GM19023 (cell line): ENCODE results near the gene ZCRB1.
"Not testable (repeated sequence)": the region's sequence is repeated elsewhere in the genome, so short reads cannot be mapped to it uniquely, and the experiment has no call there.

Source experiments
- ATAC-seq: cut with Tn5 transposase; IDR thresholded peaks from one replicate; pipeline ENCODE4 v1.9.1; 2021; ENCODE audit warnings: mild to moderate bottlenecking, moderate library complexity; ENCODE audit not compliant: unreplicated experiment

ZCRB1 gene, protein sequence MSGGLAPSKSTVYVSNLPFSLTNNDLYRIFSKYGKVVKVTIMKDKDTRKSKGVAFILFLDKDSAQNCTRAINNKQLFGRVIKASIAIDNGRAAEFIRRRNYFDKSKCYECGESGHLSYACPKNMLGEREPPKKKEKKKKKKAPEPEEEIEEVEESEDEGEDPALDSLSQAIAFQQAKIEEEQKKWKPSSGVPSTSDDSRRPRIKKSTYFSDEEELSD

GRCh38 chr12:42325653-42326474 lies at the start of gene ZCRB1, which contains the start of gene PPHLN1:
Gene ZCRB1, minus strand, starts transcription at chr12:42326094. Its CDS starts 1,992 bp downstream, at chr12:42324102.
Gene PPHLN1, plus strand, starts transcription at chr12:42326167. Its CDS starts 9,736 bp downstream, at chr12:42335903.
- peak; percentile 94 for ATAC-seq

- ATAC-seq = no peak
These were observed 47.8 kb upstream of the ZCRB1 start for GRCh38 chr12:42373669-42374068.

DNA sequence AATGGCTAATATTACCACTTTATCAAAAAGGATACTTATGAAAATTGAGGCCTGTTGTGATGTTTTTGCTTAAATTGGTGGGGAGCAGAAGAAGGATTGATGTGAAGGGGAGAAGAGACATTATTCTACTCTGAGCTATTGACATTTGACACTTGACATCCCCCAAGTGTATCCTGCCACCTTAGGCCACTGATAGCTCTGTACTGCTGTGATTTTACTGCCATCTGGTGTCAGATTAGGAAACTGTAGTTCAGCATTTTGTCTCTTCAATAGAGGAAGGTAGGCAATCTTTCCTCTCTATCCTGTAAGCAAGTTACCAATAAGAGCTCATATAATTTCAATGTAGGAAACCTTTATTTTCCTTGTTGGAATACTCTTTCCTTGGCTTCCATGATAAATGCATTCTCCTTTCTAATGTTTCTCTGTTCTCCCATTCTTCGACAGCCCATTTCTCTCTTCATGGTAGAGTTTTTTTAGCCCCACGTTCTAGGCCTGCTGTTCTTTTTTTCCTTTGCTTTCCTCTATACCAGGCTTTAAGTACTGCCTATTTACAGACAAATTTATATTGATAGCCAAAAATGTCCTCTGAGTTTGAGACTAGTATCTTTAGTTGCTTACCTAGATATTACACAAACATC lies 46.4 kb upstream of the ZCRB1 start:
- ATAC-seq = peak; percentile 87

- no peak for ATAC-seq
These were observed 44.1 kb upstream of the ZCRB1 start for GRCh38 chr12:42370013-42370412.

DNA sequence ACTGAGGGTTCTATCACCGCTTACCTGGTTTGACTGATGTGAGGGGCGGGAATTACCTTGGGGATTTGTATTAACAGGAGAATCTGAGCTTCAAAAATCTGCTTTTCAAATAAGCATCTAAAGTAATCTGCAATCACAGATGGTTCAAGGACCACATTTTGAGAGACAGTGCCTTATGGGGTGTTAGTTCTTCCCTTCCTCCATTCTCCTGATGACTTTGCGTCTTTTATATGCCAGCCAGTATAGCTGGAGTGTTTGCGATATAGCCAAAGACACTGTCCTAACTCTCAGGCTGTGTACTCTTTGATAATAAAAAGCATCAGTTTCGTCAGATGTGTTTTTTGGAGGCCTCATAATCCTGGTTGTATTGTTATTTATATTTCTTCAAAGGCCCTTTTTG lies 39.6 kb upstream of the ZCRB1 start:
- ATAC-seq = no peak

- no peak for ATAC-seq
These were observed 38.8 kb upstream of the ZCRB1 start for GRCh38 chr12:42364692-42365091.

- ATAC-seq = no peak
These were observed 36.9 kb upstream of the ZCRB1 start for GRCh38 chr12:42362647-42363260.

DNA sequence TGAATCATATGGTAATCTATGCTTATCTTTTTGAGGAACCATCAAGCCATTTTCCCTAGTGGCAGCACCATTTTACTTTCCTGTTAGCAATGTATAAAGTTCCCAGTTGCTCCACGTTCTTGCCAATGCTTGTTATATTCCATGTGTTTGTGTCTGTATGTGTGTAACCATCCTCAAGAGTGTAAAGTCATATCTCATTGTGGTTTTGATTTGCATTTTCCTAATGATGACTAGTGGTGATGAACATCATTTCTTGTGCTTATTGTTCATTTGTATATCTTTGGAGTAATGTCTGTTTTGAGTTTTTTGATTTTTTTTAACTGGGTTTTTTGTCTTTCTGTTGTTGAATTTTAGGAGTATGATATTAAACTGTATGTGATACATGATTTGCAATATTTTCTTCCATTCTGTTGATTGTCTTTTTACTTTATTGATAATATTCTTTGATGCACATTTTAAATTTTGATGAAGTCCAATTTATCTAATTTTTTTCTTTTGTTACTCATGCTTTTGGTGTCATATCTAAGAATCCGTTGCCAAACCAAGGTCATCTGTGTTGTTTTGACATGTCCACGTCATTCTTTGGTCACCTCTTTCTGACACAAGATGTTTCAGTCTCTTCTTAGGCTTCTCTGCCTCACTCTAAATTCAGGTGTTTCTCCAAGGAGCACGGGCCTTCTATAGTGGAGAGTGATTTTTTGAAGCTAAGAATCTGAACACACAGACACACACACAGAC lies 36.2 kb upstream of the ZCRB1 start:
- no peak for ATAC-seq

GRCh38 chr12:42360747-42361403 lies 35.0 kb upstream of the ZCRB1 start:
- no peak for ATAC-seq

- ATAC-seq = no peak
These were observed 30.4 kb upstream of the ZCRB1 start for GRCh38 chr12:42356344-42356743.

DNA sequence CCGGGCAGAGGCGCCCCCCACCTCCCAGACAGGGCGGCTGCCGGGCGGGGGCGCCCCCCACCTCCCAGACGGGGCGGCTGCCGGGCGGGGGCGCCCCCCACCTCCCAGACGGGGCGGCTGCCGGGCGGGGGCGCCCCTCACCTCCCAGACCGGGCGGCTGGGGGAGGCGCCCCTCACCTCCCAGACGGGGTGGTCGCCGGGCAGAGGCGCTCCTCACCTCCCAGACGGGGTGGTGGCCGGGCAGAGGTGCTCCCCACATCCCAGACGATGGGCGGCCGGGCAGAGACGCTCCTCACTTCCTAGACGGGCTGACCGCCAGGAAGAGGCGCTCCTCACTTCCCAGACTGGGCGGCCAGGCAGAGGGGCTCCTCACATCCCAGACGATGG lies 24.1 kb upstream of the ZCRB1 start:
- ATAC-seq = not testable (repeated sequence)

DNA sequence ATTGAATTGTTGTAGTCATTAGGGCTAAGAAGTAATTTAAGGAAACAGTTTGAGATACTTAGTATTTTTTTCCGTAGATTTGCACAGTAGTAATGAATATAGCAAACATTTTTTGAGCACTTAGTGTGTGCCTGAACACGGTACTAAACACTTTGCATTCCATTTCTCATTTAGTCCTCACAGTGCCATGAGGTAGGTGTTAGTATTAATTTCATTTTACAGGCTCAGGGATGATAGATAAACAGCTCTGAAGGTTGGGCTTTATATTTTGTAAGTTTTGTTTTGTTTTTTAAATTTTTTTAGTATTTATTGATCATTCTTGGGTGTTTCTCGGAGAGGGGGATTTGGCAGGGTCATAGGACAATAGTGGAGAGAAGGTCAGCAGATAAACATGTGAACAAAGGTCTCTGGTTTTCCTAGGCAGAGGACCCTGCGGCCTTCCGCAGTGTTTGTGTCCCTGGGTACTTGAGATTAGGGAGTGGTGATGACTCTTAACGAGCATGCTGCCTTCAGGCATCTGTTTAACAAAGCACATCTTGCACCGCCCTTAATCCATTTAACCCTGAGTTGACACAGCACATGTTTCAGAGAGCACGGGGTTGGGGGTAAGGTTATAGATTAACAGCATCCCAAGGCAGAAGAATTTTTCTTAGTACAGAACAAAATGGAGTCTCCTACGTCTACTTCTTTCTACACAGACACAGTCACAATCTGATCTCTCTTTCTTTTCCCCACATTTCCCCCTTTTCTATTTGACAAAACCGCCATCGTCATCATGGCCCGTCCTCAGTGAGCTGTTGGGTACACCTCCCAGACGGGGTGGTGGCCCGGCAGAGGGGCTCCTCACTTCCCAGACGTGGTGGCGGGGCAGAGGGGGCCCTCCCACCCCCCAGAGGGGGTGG lies 23.5 kb upstream of the ZCRB1 start:
- ATAC-seq = not testable (repeated sequence)

- ATAC-seq = no peak
These were observed 20.6 kb upstream of the ZCRB1 start for GRCh38 chr12:42346403-42347002.

DNA sequence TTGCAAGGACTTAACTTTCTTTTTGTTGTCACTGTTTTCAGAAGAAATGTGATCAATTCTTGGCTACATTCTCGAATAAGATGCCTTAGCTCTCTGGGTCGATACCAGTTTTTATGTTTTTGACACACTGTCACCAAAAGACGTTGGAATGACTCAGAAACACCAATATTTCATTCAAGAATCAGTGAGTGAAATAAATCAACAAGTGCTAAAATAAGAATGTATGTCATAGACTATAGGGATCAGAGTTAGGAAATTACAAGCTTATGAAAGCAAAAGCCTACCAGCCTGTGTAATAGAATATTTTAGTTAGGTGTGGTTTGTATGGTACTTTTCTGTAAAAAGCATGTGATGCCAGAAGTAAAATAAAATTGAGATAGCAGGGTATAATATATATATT lies 17.8 kb upstream of the ZCRB1 start:
- no peak for ATAC-seq

DNA sequence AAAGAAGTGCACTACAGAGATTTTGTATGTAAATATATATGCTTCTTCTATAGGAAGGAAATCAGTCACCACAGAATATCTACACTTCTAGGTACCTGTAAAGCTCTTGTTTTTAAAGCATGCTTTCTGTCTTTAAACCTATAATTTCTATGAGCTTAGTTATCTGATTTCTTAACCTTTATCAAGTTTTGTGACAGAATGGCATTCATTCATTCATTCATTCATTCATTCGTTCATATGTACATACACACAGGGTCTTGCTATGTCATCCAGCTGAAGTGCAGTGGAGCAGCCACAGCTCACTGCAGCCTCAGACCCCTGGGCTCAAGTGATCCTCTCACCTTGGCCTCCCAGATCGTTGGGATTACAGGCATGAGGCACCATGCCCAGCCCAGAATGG lies 16.1 kb upstream of the ZCRB1 start:
- ATAC-seq = no peak

- no peak for ATAC-seq
These were observed 12.4 kb upstream of the ZCRB1 start for GRCh38 chr12:42338280-42338679.

GRCh38 chr12:42336286-42336685 lies 10.4 kb upstream of the ZCRB1 start:
- no peak for ATAC-seq
